DND-41 (cell line): ENCODE measurements around the gene IER2.

Experiments
- ATAC-seq: fragments of 200-7000 bp; cut with Tn5 transposase; 3 replicates; pipeline ENCODE4 v1.9.1; 2021; ENCODE audit warnings: low read depth; ENCODE audit not compliant: insufficient read depth
- DNase-seq: peaks from one replicate; pipeline ENCODE4 v3.0.0-alpha.2; 2020
- H2AFZ ChIP-seq: 2 replicates; pipeline ENCODE4 v1.6.0; 2012; ENCODE audit warnings: low read depth, low read length
- H3K27ac ChIP-seq: 2 replicates; pipeline ENCODE4 v1.5.1; 2012; ENCODE audit warnings: low read length, inconsistent platforms
- H3K27me3 ChIP-seq: fragments of 200-600 bp; sonication (generic); 2 replicates; pipeline ENCODE4 v1.6.0; 2012; ENCODE audit warnings: low read length, mild to moderate bottlenecking, inconsistent platforms; ENCODE audit not compliant: insufficient read depth, poor library complexity
- H3K36me3 ChIP-seq: 2 replicates; pipeline ENCODE4 v1.5.1; 2012; ENCODE audit warnings: low read length, inconsistent platforms; ENCODE audit not compliant: insufficient read depth
- H3K4me1 ChIP-seq: 2 replicates; pipeline ENCODE4 v1.5.1; 2012; ENCODE audit warnings: mild to moderate bottlenecking, low read length; ENCODE audit not compliant: insufficient read depth
- H3K4me2 ChIP-seq: 2 replicates; pipeline ENCODE4 v1.6.0; 2012; ENCODE audit warnings: mild to moderate bottlenecking, moderate library complexity, low read length, inconsistent platforms; ENCODE audit not compliant: insufficient read depth
- H3K4me3 ChIP-seq, 2 experiments: fragments of 200-600 bp in 1 of 2; shearing (Covaris generic) in 1 of 2; 2 replicates each; pipeline ENCODE4 v1.5.1; 2012 to 2016; ENCODE audit warnings: inconsistent platforms in 2 of 2, low read length in 2 of 2, mild to moderate bottlenecking in 2 of 2, low read depth in 1 of 2, moderate library complexity in 1 of 2
- H3K79me2 ChIP-seq: 2 replicates; pipeline ENCODE4 v1.6.0; 2012; ENCODE audit warnings: low read length, inconsistent platforms; ENCODE audit not compliant: insufficient read depth
- H3K9ac ChIP-seq: 2 replicates; pipeline ENCODE4 v1.6.0; 2012; ENCODE audit warnings: low read depth, mild to moderate bottlenecking, inconsistent platforms, low read length, moderate library complexity
- H3K9me3 ChIP-seq: 2 replicates; pipeline ENCODE4 v1.5.1; 2012; ENCODE audit warnings: low read length, moderate library complexity, mild to moderate bottlenecking, inconsistent platforms; ENCODE audit not compliant: insufficient read depth, severe bottlenecking
- H4K20me1 ChIP-seq: 2 replicates; pipeline ENCODE4 v1.6.0; 2012; ENCODE audit warnings: low read length; ENCODE audit not compliant: insufficient read depth
- CTCF ChIP-seq: IDR thresholded peaks from 2 replicates; pipeline ENCODE4 v1.5.1; 2012; ENCODE audit warnings: borderline replicate concordance, low read length, moderate library complexity, mild to moderate bottlenecking; ENCODE audit not compliant: poor library complexity, severe bottlenecking; ENCODE audit errors: extremely low read depth
- EZH2 ChIP-seq: IDR thresholded peaks from 3 replicates; pipeline ENCODE4 v1.6.1; 2012; ENCODE audit warnings: borderline replicate concordance, low read depth, mild to moderate bottlenecking, moderate library complexity, low read length, inconsistent platforms; ENCODE audit not compliant: severe bottlenecking

Gene IER2

GRCh38 chr19:13169769-13170168 lies 19.6 kb downstream of the IER2 start:
- H3K4me3 ChIP-seq, result no peak overlapping the region
- no peaks in the 10 kb centered on the region for H3K27me3 ChIP-seq
- no peak overlapping the region for H3K27ac ChIP-seq
- no peaks in the 10 kb centered on the region for H3K79me2 ChIP-seq
- H3K9ac ChIP-seq, result no peak overlapping the region
- TF ChIP-seq EZH2, result no peak
- H2AFZ ChIP-seq, result no peak overlapping the region
- H4K20me1 ChIP-seq, result no peaks in the 10 kb centered on the region
- DNase-seq (no peak), ATAC-seq (no peak)
- peaks cover 34% of the 10 kb centered on the region for H3K4me1 ChIP-seq
- no peaks in the 10 kb centered on the region for H3K36me3 ChIP-seq
- H3K4me2 ChIP-seq, result no peak overlapping the region
- no peaks in the 10 kb centered on the region for H3K9me3 ChIP-seq

- DNase-seq (no peak), ATAC-seq (no peak)
- no peak overlapping the region for H3K9ac ChIP-seq
- no peaks in the 10 kb centered on the region for H3K9me3 ChIP-seq
- H3K4me3 ChIP-seq, result no peak overlapping the region
- H3K4me1 ChIP-seq, result peaks cover 26% of the 10 kb centered on the region
- TF ChIP-seq CTCF, result no peak
- no peak for TF ChIP-seq EZH2
- no peaks in the 10 kb centered on the region for H3K79me2 ChIP-seq
- no peaks in the 10 kb centered on the region for H4K20me1 ChIP-seq
- no peak overlapping the region for H3K27ac ChIP-seq
- H3K4me2 ChIP-seq, result no peak overlapping the region
- H2AFZ ChIP-seq, result no peak overlapping the region
- no peaks in the 10 kb centered on the region for H3K36me3 ChIP-seq
- no peaks in the 10 kb centered on the region for H3K27me3 ChIP-seq
Measured at GRCh38 chr19:13171146-13171545, 20.9 kb downstream of the IER2 start.

GRCh38 chr19:13172346-13173138 lies 22.3 kb downstream of the IER2 start:
- no peak overlapping the region for H3K27ac ChIP-seq
- no peak overlapping the region for H3K4me3 ChIP-seq
- H3K27me3 ChIP-seq, result no peaks in the 10 kb centered on the region
- ATAC-seq, result no peak
- no peak overlapping the region for H3K9ac ChIP-seq
- peak overlapping the region; percentile 42; the same call in 1 of the 2 replicates for H2AFZ ChIP-seq
- H3K4me1 ChIP-seq, result peaks cover 16% of the 10 kb centered on the region
- H3K36me3 ChIP-seq, result no peaks in the 10 kb centered on the region
- H4K20me1 ChIP-seq, result no peaks in the 10 kb centered on the region
- H3K4me2 ChIP-seq, result no peak overlapping the region
- no peaks in the 10 kb centered on the region for H3K9me3 ChIP-seq
- no peak for TF ChIP-seq EZH2
- DNase-seq, result no peak
- no peaks in the 10 kb centered on the region for H3K79me2 ChIP-seq

GRCh38 chr19:13173139-13173737 lies 23.0 kb downstream of the IER2 start:
- Histone ChIP-seq H3K9me3 (no peaks in the 10 kb centered on the region), H4K20me1 (no peaks in the 10 kb centered on the region), H3K9ac (no peak overlapping the region), H3K4me3 (no peak overlapping the region), H3K4me2 (no peak overlapping the region), H2AFZ (no peak overlapping the region), H3K4me1 (peaks cover 9% of the 10 kb centered on the region), H3K27me3 (no peaks in the 10 kb centered on the region), H3K79me2 (no peaks in the 10 kb centered on the region), H3K36me3 (no peaks in the 10 kb centered on the region), H3K27ac (no peak overlapping the region)
- TF ChIP-seq EZH2, result no peak
- no peak for TF ChIP-seq CTCF
- no peak for DNase-seq
- ATAC-seq, result no peak
